ENCODE data around the gene TCF4. TPM values are rescaled to one million over a fixed set of nuclear protein-coding genes. Genes with fewer than 3 reads are reported as not detected.
A peak's percentile ranks its signal among the peaks of the same experiment; 100 is the strongest.

The TCF4 gene
- total RNA-seq, 6 donors from 2014 or later = 70.6 to 115 (median 92.4) TPM

DNA sequence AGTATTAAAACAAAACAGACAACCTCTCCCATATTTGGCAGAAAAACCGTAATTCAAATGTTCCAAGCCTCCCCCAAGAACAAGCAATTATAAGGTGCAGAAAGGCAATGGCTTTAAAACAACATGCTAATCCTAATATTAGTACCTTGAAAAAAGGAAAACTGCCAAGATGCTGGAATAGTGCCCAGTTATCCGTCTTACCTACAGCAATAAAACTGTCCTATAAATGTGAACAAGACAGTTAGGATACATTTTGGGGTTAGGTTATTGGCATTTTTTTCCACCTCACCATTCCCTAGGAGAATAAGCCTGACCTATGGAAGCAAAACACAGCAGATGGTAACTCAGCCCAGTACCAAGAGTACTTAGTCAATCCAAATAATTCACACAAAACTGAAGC, 83.2 kb downstream of the TCF4 start:
- Histone ChIP-seq H3K36me3 (no peaks in the 10 kb centered on the region), H3K4me3 (no peak overlapping the region), H3K9me3 (no peaks in the 10 kb centered on the region), H3K27me3 (no peaks in the 10 kb centered on the region), H3K4me1 (peaks cover 4 to 21% (median 9%) of the 10 kb centered on the region in 4 donors), H3K27ac (no peak overlapping the region)
- ATAC-seq (ENCODE audit: low FRiP score in 2 of 2) (no peak), DNase-seq (no peak)
- TF ChIP-seq EP300 (IDR thresholded peaks at IDR 0.05) = no peak
- no peak for TF ChIP-seq POLR2AphosphoS5 (IDR thresholded peaks at IDR 0.05)
- TF ChIP-seq, protein P1, sequence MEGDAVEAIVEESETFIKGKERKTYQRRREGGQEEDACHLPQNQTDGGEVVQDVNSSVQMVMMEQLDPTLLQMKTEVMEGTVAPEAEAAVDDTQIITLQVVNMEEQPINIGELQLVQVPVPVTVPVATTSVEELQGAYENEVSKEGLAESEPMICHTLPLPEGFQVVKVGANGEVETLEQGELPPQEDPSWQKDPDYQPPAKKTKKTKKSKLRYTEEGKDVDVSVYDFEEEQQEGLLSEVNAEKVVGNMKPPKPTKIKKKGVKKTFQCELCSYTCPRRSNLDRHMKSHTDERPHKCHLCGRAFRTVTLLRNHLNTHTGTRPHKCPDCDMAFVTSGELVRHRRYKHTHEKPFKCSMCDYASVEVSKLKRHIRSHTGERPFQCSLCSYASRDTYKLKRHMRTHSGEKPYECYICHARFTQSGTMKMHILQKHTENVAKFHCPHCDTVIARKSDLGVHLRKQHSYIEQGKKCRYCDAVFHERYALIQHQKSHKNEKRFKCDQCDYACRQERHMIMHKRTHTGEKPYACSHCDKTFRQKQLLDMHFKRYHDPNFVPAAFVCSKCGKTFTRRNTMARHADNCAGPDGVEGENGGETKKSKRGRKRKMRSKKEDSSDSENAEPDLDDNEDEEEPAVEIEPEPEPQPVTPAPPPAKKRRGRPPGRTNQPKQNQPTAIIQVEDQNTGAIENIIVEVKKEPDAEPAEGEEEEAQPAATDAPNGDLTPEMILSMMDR (IDR thresholded peaks at IDR 0.05) = no peak
- TF ChIP-seq POLR2A (IDR thresholded peaks at IDR 0.05) = no peak
- WGBS, 2 donors = 77 to 90% methylated on average over 2 of the region's 2 CpGs

DNA sequence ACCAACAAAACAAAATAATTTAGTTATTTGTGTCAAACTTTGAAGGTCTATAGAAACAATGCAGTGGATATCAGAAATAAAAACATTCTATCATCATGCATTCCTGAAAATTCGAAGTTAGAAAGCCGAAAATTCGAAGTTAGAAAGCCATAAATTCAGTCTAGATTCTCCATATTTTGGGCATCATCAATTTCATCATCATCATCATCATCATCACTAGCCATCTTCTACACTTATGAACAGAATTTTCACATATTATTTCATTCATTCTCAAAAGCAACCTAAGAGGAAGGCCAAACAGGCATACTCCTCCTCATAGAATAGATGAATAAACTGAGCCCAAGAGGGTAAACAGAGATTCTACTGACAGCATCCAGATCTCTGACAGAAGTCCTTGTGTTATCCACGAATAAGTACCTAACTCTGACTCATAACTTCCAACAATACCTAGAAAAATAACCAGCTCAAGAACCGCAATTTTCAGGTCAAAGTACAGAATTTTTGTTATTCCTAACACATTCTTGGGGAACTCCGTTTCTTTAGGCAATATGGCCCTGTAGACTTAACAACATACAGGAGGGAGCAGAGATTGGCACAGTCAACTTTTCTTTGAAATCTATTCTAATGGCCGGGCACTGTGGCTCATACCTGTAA, 84.7 kb downstream of the TCF4 start:
- no peak overlapping the region for H3K4me3 ChIP-seq
- H3K9me3 ChIP-seq = no peaks in the 10 kb centered on the region
- no peak for TF ChIP-seq POLR2A (IDR thresholded peaks at IDR 0.05)
- TF ChIP-seq POLR2AphosphoS5 (IDR thresholded peaks at IDR 0.05) = no peak
- TF ChIP-seq EP300 (IDR thresholded peaks at IDR 0.05) = no peak
- no peaks in the 10 kb centered on the region for H3K27me3 ChIP-seq
- WGBS, 2 donors = 89 to 93% methylated on average over 7 of the region's 7 CpGs
- H3K4me1 ChIP-seq = peaks cover 4 to 22% (median 10%) of the 10 kb centered on the region in 4 donors
- DNase-seq (no peak), ATAC-seq (ENCODE audit: low FRiP score in 2 of 2) (no peak)
- no peaks in the 10 kb centered on the region for H3K36me3 ChIP-seq
- no peak overlapping the region for H3K27ac ChIP-seq

DNA sequence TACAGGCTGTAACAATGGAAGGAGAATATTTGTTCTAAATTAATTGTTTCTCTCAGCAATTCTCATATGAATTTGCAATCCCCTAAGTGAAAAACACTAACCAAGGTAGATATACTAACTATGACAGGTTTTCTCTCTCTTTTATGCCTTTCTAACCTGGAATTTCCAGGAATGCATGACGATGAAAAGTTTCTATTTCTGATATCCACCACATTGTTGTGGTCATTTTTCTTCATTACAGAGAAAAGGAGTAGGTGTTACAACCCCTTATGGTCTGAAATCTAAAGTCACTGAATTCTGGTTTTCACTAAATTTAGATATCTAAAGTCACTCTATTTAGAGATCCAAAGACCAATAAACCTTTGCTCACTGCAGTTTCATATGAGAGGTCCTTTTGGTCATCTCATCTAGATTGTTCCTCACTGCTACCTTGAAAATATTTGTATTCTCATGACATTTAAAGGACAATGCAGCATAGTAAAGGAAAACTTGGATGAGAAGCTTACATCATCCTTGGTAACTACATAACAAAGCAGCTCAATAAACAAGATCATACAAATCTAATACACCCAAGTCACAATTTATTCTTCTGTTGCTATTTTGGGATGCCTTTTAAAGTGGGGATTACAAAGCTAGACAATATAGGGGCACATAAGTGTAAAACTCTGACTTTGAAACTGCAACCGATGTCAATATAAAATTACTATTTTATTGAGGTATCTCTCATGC, 85.8 kb downstream of the TCF4 start:
- peak overlapping the region in 3 of 4 donors; percentile 49 to 76 (median 53) for H3K27ac ChIP-seq
- WGBS, 2 donors = 50 to 67% methylated on average over 2 of the region's 2 CpGs

DNA sequence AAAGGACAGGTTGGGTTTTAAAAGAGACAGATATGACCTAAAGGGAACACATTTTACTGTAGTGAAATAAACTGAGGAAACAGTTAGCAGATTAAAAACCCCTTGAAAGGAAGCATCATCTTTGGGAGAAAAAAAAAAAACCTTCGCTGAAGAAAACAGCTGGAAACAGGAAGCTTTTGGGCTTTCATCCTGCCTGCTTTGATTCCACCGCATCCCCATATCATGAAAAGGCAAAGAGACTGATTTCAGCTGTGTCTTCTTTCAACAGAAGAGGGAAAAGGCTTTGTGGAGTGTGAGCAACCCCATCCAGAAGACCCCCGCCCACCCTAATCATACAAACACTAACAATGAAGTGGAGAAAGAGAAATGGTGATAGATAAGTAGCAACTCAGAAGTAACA, 86.4 kb downstream of the TCF4 start:
- Histone ChIP-seq H3K9me3 (no peaks in the 10 kb centered on the region), H3K27me3 (no peaks in the 10 kb centered on the region), H3K36me3 (no peaks in the 10 kb centered on the region), H3K4me1 (peaks cover 4 to 22% (median 10%) of the 10 kb centered on the region in 4 donors), H3K27ac (peak overlapping the region in 3 of 4 donors; percentile 49 to 76 (median 53)), H3K4me3 (no peak overlapping the region)
- TF ChIP-seq EP300 (IDR thresholded peaks at IDR 0.05) (no peak), POLR2A (IDR thresholded peaks at IDR 0.05) (no peak), POLR2AphosphoS5 (IDR thresholded peaks at IDR 0.05) (no peak)
- TF ChIP-seq, protein P1 (IDR thresholded peaks at IDR 0.05) = no peak
- DNase-seq (no peak), ATAC-seq (ENCODE audit: low FRiP score in 2 of 2) (no peak)
- WGBS, 2 donors = 33 to 49% methylated on average over 3 of the region's 3 CpGs

More for the DNA sequence above, 85.8 kb downstream of the TCF4 start:
- Histone ChIP-seq H3K36me3 (no peaks in the 10 kb centered on the region), H3K9me3 (no peaks in the 10 kb centered on the region), H3K4me1 (peaks cover 4 to 22% (median 10%) of the 10 kb centered on the region in 4 donors), H3K27me3 (no peaks in the 10 kb centered on the region), H3K4me3 (no peak overlapping the region)
- TF ChIP-seq, protein P1 (IDR thresholded peaks at IDR 0.05) = no peak
- TF ChIP-seq POLR2AphosphoS5 (IDR thresholded peaks at IDR 0.05) (no peak), EP300 (IDR thresholded peaks at IDR 0.05) (no peak), POLR2A (IDR thresholded peaks at IDR 0.05) (no peak)
- DNase-seq (no peak), ATAC-seq (ENCODE audit: low FRiP score in 2 of 2) (no peak)

DNA sequence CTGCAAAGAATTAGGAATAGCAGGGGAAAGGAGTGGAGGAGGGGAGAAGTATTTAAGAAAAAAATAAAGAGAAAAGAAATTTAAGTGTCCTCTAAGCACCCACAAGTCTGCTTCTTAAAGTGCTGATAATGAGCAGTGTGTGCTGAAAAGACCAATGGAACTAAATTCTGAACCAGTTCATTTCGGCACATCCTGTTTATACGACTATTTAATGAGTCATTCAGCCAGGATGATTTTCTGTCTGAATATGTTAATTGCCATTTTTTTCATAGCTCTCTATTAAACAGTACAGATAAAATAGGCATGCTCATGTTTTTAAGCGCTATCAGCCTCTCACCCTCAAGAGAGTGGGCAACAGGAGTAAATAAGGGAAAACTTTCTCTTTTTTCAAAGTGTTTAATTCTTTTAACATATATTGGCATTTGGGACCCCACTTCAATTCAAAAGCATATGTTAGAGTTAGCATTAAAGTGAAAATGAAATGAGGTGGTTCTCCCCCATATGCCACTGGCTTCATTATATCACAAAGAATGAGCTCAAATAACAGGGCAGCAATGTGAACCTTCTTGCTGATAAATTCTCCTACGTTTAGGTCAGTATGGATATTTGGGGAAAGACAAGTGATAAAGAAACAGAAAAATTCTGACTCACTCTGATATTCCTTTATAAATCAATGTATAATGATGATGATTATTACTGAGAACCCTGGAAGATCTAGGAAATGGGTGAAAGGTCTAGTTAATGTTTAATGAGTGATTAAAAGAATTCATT, 87.5 kb downstream of the TCF4 start:
- H3K4me1 ChIP-seq = peaks cover 4 to 22% (median 15%) of the 10 kb centered on the region in 4 donors
- H3K27ac ChIP-seq = peak overlapping the region; percentile 8 to 76 (median 44)
- H3K27me3 ChIP-seq = no peaks in the 10 kb centered on the region
- no peaks in the 10 kb centered on the region for H3K9me3 ChIP-seq
- no peaks in the 10 kb centered on the region for H3K36me3 ChIP-seq
- DNase-seq (no peak), ATAC-seq (ENCODE audit: low FRiP score in 2 of 2) (peak in 1 of 2 donors; percentile 63)
- WGBS, 2 donors = 39 to 42% methylated on average over 4 of the region's 4 CpGs
- H3K4me3 ChIP-seq = no peak overlapping the region
- TF ChIP-seq EP300 (IDR thresholded peaks at IDR 0.05) (no peak), POLR2A (IDR thresholded peaks at IDR 0.05) (no peak), POLR2AphosphoS5 (IDR thresholded peaks at IDR 0.05) (peak in 1 of 2 donors; percentile 36)

Data from upper lobe of left lung (tissue), 6 donors.